GM18520 (cell line): ENCODE data around the gene ZNF93.
"Not testable (repeated sequence)": the region's sequence is repeated elsewhere in the genome, so short reads cannot be mapped to it uniquely, and the experiment has no call there.

Experiments used
- ATAC-seq: cut with Tn5 transposase; IDR thresholded peaks from one replicate; pipeline ENCODE4 v1.9.1; 2021; ENCODE audit not compliant: unreplicated experiment

ZNF93 gene

GRCh38 chr19:19900729-19901444, at the start of gene ZNF93:
Gene ZNF93 (plus strand): TSS chr19:19900946. CDS start chr19:19901089, 143 bp downstream.
- peak; percentile 96 for ATAC-seq

GRCh38 chr19:19851740-19852139, 49.0 kb upstream of the ZNF93 start:
- not testable (repeated sequence) for ATAC-seq

- ATAC-seq = no peak
Observed at GRCh38 chr19:19858751-19859150, 42.0 kb upstream of the ZNF93 start.

- no peak for ATAC-seq
Observed at GRCh38 chr19:19860756-19861390, 39.9 kb upstream of the ZNF93 start.

GRCh38 chr19:19865750-19866610, 34.8 kb upstream of the ZNF93 start, which contains the start of gene ZNF253:
Gene ZNF253 (plus strand): TSS chr19:19865882. CDS start chr19:19865997, 115 bp downstream.
- peak; percentile 95 for ATAC-seq

- no peak for ATAC-seq
Observed at GRCh38 chr19:19866611-19867248, 34.0 kb upstream of the ZNF93 start.

GRCh38 chr19:19870086-19870485, 30.7 kb upstream of the ZNF93 start:
- not testable (repeated sequence) for ATAC-seq

- ATAC-seq = no peak
Observed at GRCh38 chr19:19871932-19872331, 28.8 kb upstream of the ZNF93 start.

- ATAC-seq = no peak
Observed at GRCh38 chr19:19873381-19873780, 27.4 kb upstream of the ZNF93 start.

GRCh38 chr19:19877724-19878123, 23.0 kb upstream of the ZNF93 start:
- no peak for ATAC-seq

- no peak for ATAC-seq
Observed at GRCh38 chr19:19884583-19884982, 16.2 kb upstream of the ZNF93 start.

- ATAC-seq = not testable (repeated sequence)
Observed at GRCh38 chr19:19892055-19892941, 8.4 kb upstream of the ZNF93 start.

GRCh38 chr19:19900139-19900728, 512 bp upstream of the ZNF93 start:
- ATAC-seq = no peak

- not testable (repeated sequence) for ATAC-seq
Observed at GRCh38 chr19:19907551-19907950, 6.8 kb downstream of the ZNF93 start.

GRCh38 chr19:19909654-19910053, 8.9 kb downstream of the ZNF93 start:
- no peak for ATAC-seq

- no peak for ATAC-seq
Observed at GRCh38 chr19:19911150-19911549, 10.4 kb downstream of the ZNF93 start.

GRCh38 chr19:19914596-19914995, 13.8 kb downstream of the ZNF93 start:
- ATAC-seq = no peak

- not testable (repeated sequence) for ATAC-seq
Observed at GRCh38 chr19:19930417-19930816, 29.7 kb downstream of the ZNF93 start.

GRCh38 chr19:19933432-19934314, 32.9 kb downstream of the ZNF93 start:
- ATAC-seq = not testable (repeated sequence)
